ENCODE measurements around the gene RAB4A.

- TF ChIP-seq, protein P1, sequence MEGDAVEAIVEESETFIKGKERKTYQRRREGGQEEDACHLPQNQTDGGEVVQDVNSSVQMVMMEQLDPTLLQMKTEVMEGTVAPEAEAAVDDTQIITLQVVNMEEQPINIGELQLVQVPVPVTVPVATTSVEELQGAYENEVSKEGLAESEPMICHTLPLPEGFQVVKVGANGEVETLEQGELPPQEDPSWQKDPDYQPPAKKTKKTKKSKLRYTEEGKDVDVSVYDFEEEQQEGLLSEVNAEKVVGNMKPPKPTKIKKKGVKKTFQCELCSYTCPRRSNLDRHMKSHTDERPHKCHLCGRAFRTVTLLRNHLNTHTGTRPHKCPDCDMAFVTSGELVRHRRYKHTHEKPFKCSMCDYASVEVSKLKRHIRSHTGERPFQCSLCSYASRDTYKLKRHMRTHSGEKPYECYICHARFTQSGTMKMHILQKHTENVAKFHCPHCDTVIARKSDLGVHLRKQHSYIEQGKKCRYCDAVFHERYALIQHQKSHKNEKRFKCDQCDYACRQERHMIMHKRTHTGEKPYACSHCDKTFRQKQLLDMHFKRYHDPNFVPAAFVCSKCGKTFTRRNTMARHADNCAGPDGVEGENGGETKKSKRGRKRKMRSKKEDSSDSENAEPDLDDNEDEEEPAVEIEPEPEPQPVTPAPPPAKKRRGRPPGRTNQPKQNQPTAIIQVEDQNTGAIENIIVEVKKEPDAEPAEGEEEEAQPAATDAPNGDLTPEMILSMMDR (conservative IDR thresholded peaks at IDR 0.05; ENCODE audit: low read length) = no peak
- TF ChIP-seq EZH2phosphoT487 (IDR thresholded peaks at IDR 0.05; ENCODE audit: borderline replicate concordance, low read depth, low read length) = no peak
Observed at GRCh38 chr1:229349463-229350385, 78.8 kb downstream of the RAB4A start.

Data from OCI-LY7 (cell line).